HL-60 (cell line): Measurements from ENCODE around the gene PITPNM3.

ENCODE experiments used
- DNase-seq, 2 experiments: peaks; one replicate each; pipeline ENCODE4 v3.0.0-alpha.2; 2010 to 2020; ENCODE audit warnings: low read depth in 1 of 2, low spot score in 1 of 2
- H3K27ac ChIP-seq: fragments of 250-450 bp; sonication (Bioruptor Pico); replicated peaks from 2 replicates; pipeline ENCODE4 v1.5.1; 2020; ENCODE audit warnings: mild to moderate bottlenecking, moderate library complexity
- H3K27me3 ChIP-seq: fragments of 250-450 bp; sonication (Bioruptor Pico); 2 replicates; pipeline ENCODE4 v1.5.1; 2021; ENCODE audit warnings: mild to moderate bottlenecking, moderate library complexity; ENCODE audit not compliant: insufficient read depth, poor library complexity, severe bottlenecking
- H3K4me3 ChIP-seq: replicated peaks from 2 replicates; pipeline ENCODE4 v1.5.1; 2011; ENCODE audit warnings: mild to moderate bottlenecking, control low read depth, low read length; ENCODE audit not compliant: insufficient read depth
- CTCF ChIP-seq: IDR thresholded peaks from one replicate; pipeline ENCODE4 v1.5.1; 2011; ENCODE audit warnings: low read length, control low read depth, inconsistent platforms; ENCODE audit not compliant: insufficient read depth
- GABPA ChIP-seq: IDR thresholded peaks from 2 replicates; pipeline ENCODE4 v1.6.1; 2012; ENCODE audit warnings: low read depth
- POLR2AphosphoS5 ChIP-seq: IDR thresholded peaks from 2 replicates; pipeline ENCODE4 v1.6.1; 2012; ENCODE audit warnings: low read depth
- REST ChIP-seq: IDR thresholded peaks from 2 replicates; pipeline ENCODE4 v1.6.1; 2012; ENCODE audit warnings: low read depth; ENCODE audit not compliant: insufficient replicate concordance
- SPI1 ChIP-seq: IDR thresholded peaks from 2 replicates; pipeline ENCODE4 v1.6.1; 2012; ENCODE audit warnings: low read depth, mild to moderate bottlenecking, borderline replicate concordance

PITPNM3 gene

GRCh38 chr17:6558932-6559752 is 2.8 kb upstream of the PITPNM3 start:
- DNase-seq, result no peak
- Histone ChIP-seq H3K27ac (no peak overlapping the region), H3K27me3 (peaks cover 4% of the 10 kb centered on the region), H3K4me3 (no peak overlapping the region)
- TF ChIP-seq GABPA, result no peak

DNA sequence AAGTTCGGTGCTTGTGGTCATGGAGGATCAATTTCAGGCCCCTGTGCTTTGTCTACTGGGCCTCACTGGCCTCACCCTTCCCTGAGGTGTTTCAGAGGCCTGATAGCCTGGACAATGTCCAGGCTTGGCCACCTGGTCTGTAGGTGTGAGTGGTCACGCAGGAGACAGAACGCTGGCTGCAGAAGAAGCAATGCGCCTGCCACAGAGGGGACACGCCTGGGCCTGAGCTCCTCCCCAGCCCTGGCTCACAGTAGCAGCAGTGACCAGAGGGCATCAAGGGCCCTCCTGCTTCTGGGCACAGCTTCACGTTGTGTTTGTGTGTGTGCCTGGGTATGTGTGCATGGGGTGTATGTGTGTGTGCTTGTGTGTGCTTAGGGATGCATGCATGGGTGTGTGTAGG is 1.9 kb upstream of the PITPNM3 start:
- Histone ChIP-seq H3K27me3 (peaks cover 4% of the 10 kb centered on the region), H3K4me3 (no peak overlapping the region), H3K27ac (no peak overlapping the region)
- TF ChIP-seq SPI1 (no peak), REST (no peak), POLR2AphosphoS5 (no peak), CTCF (no peak), GABPA (no peak)
- DNase-seq, result no peak

- Histone ChIP-seq H3K27ac (no peak overlapping the region), H3K4me3 (no peak overlapping the region), H3K27me3 (peaks cover 4% of the 10 kb centered on the region)
- DNase-seq, result no peak
- TF ChIP-seq SPI1, result no peak
- no peak for TF ChIP-seq POLR2AphosphoS5
- TF ChIP-seq CTCF, result no peak
- no peak for TF ChIP-seq GABPA
- no peak for TF ChIP-seq REST
Measured at GRCh38 chr17:6557040-6557438, 684 bp upstream of the PITPNM3 start.

GRCh38 chr17:6555331-6556120 is 829 bp downstream of the PITPNM3 start:
- H3K27ac ChIP-seq, result no peak overlapping the region
- H3K4me3 ChIP-seq, result no peak overlapping the region
- TF ChIP-seq SPI1, result no peak
- TF ChIP-seq REST, result no peak
- TF ChIP-seq GABPA, result no peak
- no peak for TF ChIP-seq CTCF
- TF ChIP-seq POLR2AphosphoS5, result no peak
- H3K27me3 ChIP-seq, result peaks cover 4% of the 10 kb centered on the region
- no peak for DNase-seq
